Neural crest cell (in vitro differentiated cells): ENCODE data around the gene DHRS12. TPM values are rescaled to one million over a fixed set of nuclear protein-coding genes. Genes with fewer than 3 reads are reported as not detected.

ENCODE experiments used
- DNase-seq: peaks from one replicate; pipeline ENCODE4 v3.0.0; 2021; ENCODE audit warnings: low read depth, mixed read lengths, low spot score
- H3K27ac Mint-ChIP-seq: one replicate; pipeline ENCODE4 v1.8.0; 2021; ENCODE audit warnings: mild to moderate bottlenecking, mixed read lengths; ENCODE audit not compliant: unreplicated experiment
- H3K27me3 Mint-ChIP-seq: 2 replicates; pipeline ENCODE4 v1.8.0; 2021; ENCODE audit warnings: low read depth, mild to moderate bottlenecking, mixed read lengths
- H3K36me3 Mint-ChIP-seq: 2 replicates; pipeline ENCODE4 v1.8.0; 2021; ENCODE audit warnings: low read depth, mild to moderate bottlenecking, mixed read lengths
- H3K4me1 Mint-ChIP-seq: 2 replicates; pipeline ENCODE4 v1.8.0; 2021; ENCODE audit warnings: mixed read lengths
- H3K4me3 Mint-ChIP-seq: one replicate; pipeline ENCODE4 v1.8.0; 2021; ENCODE audit warnings: mild to moderate bottlenecking, mixed read lengths
- H3K9me3 Mint-ChIP-seq: 2 replicates; pipeline ENCODE4 v1.8.0; 2021; ENCODE audit warnings: mixed read lengths
- total RNA-seq: library from RNA; stranded (reverse); gene quantifications from 2 replicates; pipeline ENCODE4 v1.2.1, GENCODE V29; 2021
- TF ChIP-seq, protein P1 (sequence below): fragments of 200-600 bp; sonication (generic); conservative IDR thresholded peaks from 2 replicates; pipeline ENCODE4 v1.5.0; 2021; ENCODE audit warnings: antibody characterized with exemption, mild to moderate bottlenecking

DHRS12 gene
- total RNA-seq, 1 donor from 2014 or later, result 9.3 TPM

- peaks cover 7% of the 10 kb centered on the region for H3K27me3 Mint-ChIP-seq
- no peak for DNase-seq
- TF ChIP-seq, protein P1, sequence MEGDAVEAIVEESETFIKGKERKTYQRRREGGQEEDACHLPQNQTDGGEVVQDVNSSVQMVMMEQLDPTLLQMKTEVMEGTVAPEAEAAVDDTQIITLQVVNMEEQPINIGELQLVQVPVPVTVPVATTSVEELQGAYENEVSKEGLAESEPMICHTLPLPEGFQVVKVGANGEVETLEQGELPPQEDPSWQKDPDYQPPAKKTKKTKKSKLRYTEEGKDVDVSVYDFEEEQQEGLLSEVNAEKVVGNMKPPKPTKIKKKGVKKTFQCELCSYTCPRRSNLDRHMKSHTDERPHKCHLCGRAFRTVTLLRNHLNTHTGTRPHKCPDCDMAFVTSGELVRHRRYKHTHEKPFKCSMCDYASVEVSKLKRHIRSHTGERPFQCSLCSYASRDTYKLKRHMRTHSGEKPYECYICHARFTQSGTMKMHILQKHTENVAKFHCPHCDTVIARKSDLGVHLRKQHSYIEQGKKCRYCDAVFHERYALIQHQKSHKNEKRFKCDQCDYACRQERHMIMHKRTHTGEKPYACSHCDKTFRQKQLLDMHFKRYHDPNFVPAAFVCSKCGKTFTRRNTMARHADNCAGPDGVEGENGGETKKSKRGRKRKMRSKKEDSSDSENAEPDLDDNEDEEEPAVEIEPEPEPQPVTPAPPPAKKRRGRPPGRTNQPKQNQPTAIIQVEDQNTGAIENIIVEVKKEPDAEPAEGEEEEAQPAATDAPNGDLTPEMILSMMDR, result no peak
- no peaks in the 10 kb centered on the region for H3K4me1 Mint-ChIP-seq
- peak overlapping the region; percentile 39 for H3K27ac Mint-ChIP-seq
- H3K4me3 Mint-ChIP-seq, result no peak overlapping the region
- no peaks in the 10 kb centered on the region for H3K9me3 Mint-ChIP-seq
- H3K36me3 Mint-ChIP-seq, result no peaks in the 10 kb centered on the region
Measured at GRCh38 chr13:51822106-51822815, 18.3 kb upstream of the DHRS12 start.

GRCh38 chr13:51821606-51822005 is 17.6 kb upstream of the DHRS12 start:
- TF ChIP-seq, protein P1, result no peak
- no peaks in the 10 kb centered on the region for H3K4me1 Mint-ChIP-seq
- H3K36me3 Mint-ChIP-seq, result no peaks in the 10 kb centered on the region
- no peaks in the 10 kb centered on the region for H3K9me3 Mint-ChIP-seq
- no peak overlapping the region for H3K27ac Mint-ChIP-seq
- peaks cover 8% of the 10 kb centered on the region for H3K27me3 Mint-ChIP-seq
- no peak for DNase-seq
- H3K4me3 Mint-ChIP-seq, result no peak overlapping the region

- Mint-ChIP-seq H3K27ac (no peak overlapping the region), H3K9me3 (no peaks in the 10 kb centered on the region), H3K36me3 (no peaks in the 10 kb centered on the region), H3K4me3 (no peak overlapping the region), H3K4me1 (peaks cover 3% of the 10 kb centered on the region), H3K27me3 (peaks cover 9% of the 10 kb centered on the region)
- DNase-seq, result no peak
- TF ChIP-seq, protein P1, result no peak
Measured at GRCh38 chr13:51820016-51820597, 16.1 kb upstream of the DHRS12 start.

DNA sequence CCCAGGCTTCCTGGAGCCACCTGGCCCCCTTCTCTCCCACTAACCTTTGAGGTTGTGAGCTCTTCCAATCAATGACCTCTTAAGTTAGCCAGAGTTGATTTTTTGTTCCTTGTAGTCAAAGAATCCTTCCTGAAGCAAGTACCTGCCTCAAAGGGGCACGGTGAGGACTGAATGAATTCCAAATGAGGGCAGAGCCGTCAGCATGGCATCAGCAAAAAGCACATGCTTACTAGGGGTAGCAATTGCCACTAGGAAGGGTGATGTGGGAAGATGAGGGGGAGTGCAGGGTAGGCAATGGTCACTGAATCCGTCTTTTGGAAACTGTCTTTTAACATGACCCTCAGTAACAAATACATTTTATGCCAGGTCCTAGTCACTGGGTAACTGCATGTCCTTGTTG is 15.6 kb upstream of the DHRS12 start:
- Mint-ChIP-seq H3K4me1 (peaks cover 6% of the 10 kb centered on the region), H3K36me3 (no peaks in the 10 kb centered on the region), H3K27ac (no peak overlapping the region), H3K4me3 (no peak overlapping the region), H3K27me3 (peaks cover 9% of the 10 kb centered on the region), H3K9me3 (no peaks in the 10 kb centered on the region)
- TF ChIP-seq, protein P1, result no peak
- DNase-seq, result no peak

GRCh38 chr13:51818781-51819511 is 15.0 kb upstream of the DHRS12 start:
- H3K27ac Mint-ChIP-seq, result no peak overlapping the region
- no peak for DNase-seq
- TF ChIP-seq, protein P1, result no peak
- H3K36me3 Mint-ChIP-seq, result no peaks in the 10 kb centered on the region
- H3K27me3 Mint-ChIP-seq, result peaks cover 9% of the 10 kb centered on the region
- H3K4me1 Mint-ChIP-seq, result peaks cover 6% of the 10 kb centered on the region
- no peaks in the 10 kb centered on the region for H3K9me3 Mint-ChIP-seq
- H3K4me3 Mint-ChIP-seq, result no peak overlapping the region
